OCI-LY1 (cell line): ENCODE results near the gene KCNT1.

ENCODE experiments used
- H2AFZ ChIP-seq: fragments of 200-600 bp; sonication (generic), shearing (Covaris generic); 2 replicates; pipeline ENCODE4 v1.6.0; 2014; ENCODE audit warnings: antibody characterized with exemption, mild to moderate bottlenecking, low read length
- H3F3A ChIP-seq: fragments of 200-600 bp; sonication (generic), shearing (Covaris generic); 2 replicates; pipeline ENCODE4 v1.6.0; 2014; ENCODE audit warnings: mild to moderate bottlenecking, antibody characterized with exemption, low read length, moderate library complexity; ENCODE audit not compliant: insufficient read depth
- H3K27ac ChIP-seq: fragments of 200-600 bp; sonication (generic); 2 replicates; pipeline ENCODE4 v1.5.1; 2014; ENCODE audit warnings: low read length, mixed run types, mild to moderate bottlenecking, low read depth; ENCODE audit not compliant: poor library complexity, severe bottlenecking
- H3K27me3 ChIP-seq: fragments of 200-600 bp; sonication (generic); 2 replicates; pipeline ENCODE4 v1.6.0; 2014; ENCODE audit warnings: antibody characterized with exemption, mild to moderate bottlenecking, low read length, moderate library complexity; ENCODE audit not compliant: insufficient read depth
- H3K36me3 ChIP-seq: fragments of 200-600 bp; sonication (generic); 2 replicates; pipeline ENCODE4 v1.6.1; 2014; ENCODE audit warnings: mild to moderate bottlenecking, antibody characterized with exemption, low read length, moderate library complexity, mixed read lengths; ENCODE audit not compliant: insufficient read depth
- H3K4me1 ChIP-seq: fragments of 200-600 bp; sonication (generic); 2 replicates; pipeline ENCODE4 v1.5.1; 2014; ENCODE audit warnings: mild to moderate bottlenecking, low read length, moderate library complexity; ENCODE audit not compliant: insufficient read depth, severe bottlenecking
- H3K4me2 ChIP-seq: fragments of 200-600 bp; sonication (generic), shearing (Covaris generic); 2 replicates; pipeline ENCODE4 v1.6.1; 2014; ENCODE audit warnings: low read length
- H3K4me3 ChIP-seq: fragments of 200-600 bp; sonication (generic); 2 replicates; pipeline ENCODE4 v1.5.1; 2014; ENCODE audit warnings: low read length, low read depth, mild to moderate bottlenecking, mixed read lengths; ENCODE audit not compliant: poor library complexity, severe bottlenecking
- H3K79me2 ChIP-seq: fragments of 200-600 bp; shearing (Covaris generic); 2 replicates; pipeline ENCODE4 v1.6.1; 2016; ENCODE audit warnings: mixed run types, low read length, mixed read lengths; ENCODE audit not compliant: insufficient read depth
- H3K9ac ChIP-seq: fragments of 200-600 bp; sonication (generic), shearing (Covaris generic); 2 replicates; pipeline ENCODE4 v1.6.1; 2014; ENCODE audit warnings: mild to moderate bottlenecking, low read length, mixed read lengths
- H3K9me2 ChIP-seq: fragments of 200-600 bp; sonication (generic), shearing (Covaris generic); 2 replicates; pipeline ENCODE4 v1.6.1; 2014; ENCODE audit warnings: low read depth, mild to moderate bottlenecking, low read length, mixed read lengths
- H3K9me3 ChIP-seq: fragments of 200-600 bp; shearing (Covaris generic); 2 replicates; pipeline ENCODE4 v1.6.1; 2014; ENCODE audit warnings: low read length, mixed read lengths
- H4K20me1 ChIP-seq: fragments of 200-600 bp; sonication (generic), shearing (Covaris generic); 2 replicates; pipeline ENCODE4 v1.6.0; 2016; ENCODE audit warnings: mild to moderate bottlenecking, low read length; ENCODE audit not compliant: insufficient read depth
- EZH2 ChIP-seq: fragments of 200-600 bp; sonication (generic), shearing (Covaris generic); IDR thresholded peaks from 2 replicates; pipeline ENCODE4 v1.8.0; 2017; ENCODE audit warnings: borderline replicate concordance, mixed run types, mild to moderate bottlenecking, antibody characterized with exemption, low read length, moderate library complexity, mixed read lengths
- TF ChIP-seq, protein P1 (sequence below): fragments of 200-600 bp; sonication (generic), shearing (Covaris generic); IDR thresholded peaks from 2 replicates; pipeline ENCODE4 v1.5.1; 2017; ENCODE audit warnings: mild to moderate bottlenecking, antibody characterized with exemption, low read length, moderate library complexity, mixed read lengths

Gene KCNT1

GRCh38 chr9:135664266-135664665 lies 37.7 kb upstream of the KCNT1 start:
- Histone ChIP-seq H4K20me1 (no peaks in the 10 kb centered on the region), H3K4me1 (no peaks in the 10 kb centered on the region), H3K27me3 (peaks cover 2% of the 10 kb centered on the region; the same call in 1 of the 2 replicates), H3K9me2 (no peaks in the 10 kb centered on the region), H2AFZ (no peak overlapping the region), H3K9ac (no peak overlapping the region), H3K79me2 (no peaks in the 10 kb centered on the region), H3K36me3 (no peaks in the 10 kb centered on the region), H3K4me3 (no peak overlapping the region), H3K27ac (no peak overlapping the region), H3K4me2 (no peak overlapping the region), H3K9me3 (no peaks in the 10 kb centered on the region), H3F3A (no peaks in the 10 kb centered on the region)
- no peak for TF ChIP-seq EZH2
- TF ChIP-seq, protein P1, sequence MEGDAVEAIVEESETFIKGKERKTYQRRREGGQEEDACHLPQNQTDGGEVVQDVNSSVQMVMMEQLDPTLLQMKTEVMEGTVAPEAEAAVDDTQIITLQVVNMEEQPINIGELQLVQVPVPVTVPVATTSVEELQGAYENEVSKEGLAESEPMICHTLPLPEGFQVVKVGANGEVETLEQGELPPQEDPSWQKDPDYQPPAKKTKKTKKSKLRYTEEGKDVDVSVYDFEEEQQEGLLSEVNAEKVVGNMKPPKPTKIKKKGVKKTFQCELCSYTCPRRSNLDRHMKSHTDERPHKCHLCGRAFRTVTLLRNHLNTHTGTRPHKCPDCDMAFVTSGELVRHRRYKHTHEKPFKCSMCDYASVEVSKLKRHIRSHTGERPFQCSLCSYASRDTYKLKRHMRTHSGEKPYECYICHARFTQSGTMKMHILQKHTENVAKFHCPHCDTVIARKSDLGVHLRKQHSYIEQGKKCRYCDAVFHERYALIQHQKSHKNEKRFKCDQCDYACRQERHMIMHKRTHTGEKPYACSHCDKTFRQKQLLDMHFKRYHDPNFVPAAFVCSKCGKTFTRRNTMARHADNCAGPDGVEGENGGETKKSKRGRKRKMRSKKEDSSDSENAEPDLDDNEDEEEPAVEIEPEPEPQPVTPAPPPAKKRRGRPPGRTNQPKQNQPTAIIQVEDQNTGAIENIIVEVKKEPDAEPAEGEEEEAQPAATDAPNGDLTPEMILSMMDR, result no peak

DNA sequence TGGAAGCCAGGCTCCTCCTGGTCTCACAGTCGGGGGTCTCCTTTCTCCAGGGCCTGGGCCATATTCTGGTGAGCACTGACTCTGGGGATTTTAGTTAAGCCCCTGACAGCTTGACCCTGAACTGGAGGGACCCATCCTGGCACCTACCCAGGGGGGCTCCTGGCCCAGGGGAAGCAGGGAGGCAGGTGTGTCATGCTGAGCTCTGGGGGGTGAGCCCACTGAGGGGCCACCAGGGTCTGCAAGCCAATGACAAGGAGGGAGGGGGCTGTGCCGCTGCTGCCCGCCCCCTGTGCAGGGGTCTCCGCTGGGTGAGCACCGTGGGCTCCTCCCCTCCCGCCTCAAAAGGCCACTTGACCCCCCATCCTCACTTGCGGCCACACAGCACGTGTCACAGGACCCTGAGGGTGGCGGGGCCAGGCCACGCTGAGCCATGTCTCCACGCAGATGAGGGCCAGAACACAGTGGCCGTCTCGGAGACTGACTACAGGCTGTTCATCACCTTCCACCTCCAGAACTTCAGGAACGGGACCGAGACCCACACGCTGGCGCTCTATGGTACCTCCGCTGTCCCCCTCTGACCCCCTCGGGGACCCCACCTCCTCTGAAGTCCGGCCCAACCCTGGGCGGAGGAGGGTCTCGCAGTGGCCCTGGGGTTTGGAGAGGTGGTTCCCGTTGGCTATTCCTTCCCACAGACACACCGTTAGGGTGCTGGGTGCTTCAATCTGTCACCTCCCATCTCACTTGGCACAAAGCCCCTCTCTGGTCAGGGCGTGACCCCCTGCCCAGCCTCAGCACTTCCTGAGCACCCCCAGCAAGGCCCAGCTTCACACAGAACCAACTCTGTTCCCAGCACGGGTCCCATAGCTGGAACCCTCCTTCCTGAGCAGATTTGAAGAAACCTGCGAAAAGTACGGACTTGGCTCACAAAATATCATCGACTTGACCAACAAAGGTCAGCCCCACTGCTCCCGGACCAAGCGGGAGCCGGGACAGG lies 36.9 kb upstream of the KCNT1 start:
- no peaks in the 10 kb centered on the region for H3F3A ChIP-seq
- H3K27ac ChIP-seq, result no peak overlapping the region
- no peaks in the 10 kb centered on the region for H3K4me1 ChIP-seq
- H3K4me3 ChIP-seq, result no peak overlapping the region
- H3K9me3 ChIP-seq, result no peaks in the 10 kb centered on the region
- no peaks in the 10 kb centered on the region for H4K20me1 ChIP-seq
- H3K9ac ChIP-seq, result no peak overlapping the region
- H3K9me2 ChIP-seq, result no peaks in the 10 kb centered on the region
- no peak overlapping the region for H2AFZ ChIP-seq
- no peak overlapping the region for H3K4me2 ChIP-seq
- no peaks in the 10 kb centered on the region for H3K79me2 ChIP-seq
- no peaks in the 10 kb centered on the region for H3K36me3 ChIP-seq
- TF ChIP-seq, protein P1, result no peak
- TF ChIP-seq EZH2, result no peak
- no peaks in the 10 kb centered on the region; the same call in 1 of the 2 replicates for H3K27me3 ChIP-seq

DNA sequence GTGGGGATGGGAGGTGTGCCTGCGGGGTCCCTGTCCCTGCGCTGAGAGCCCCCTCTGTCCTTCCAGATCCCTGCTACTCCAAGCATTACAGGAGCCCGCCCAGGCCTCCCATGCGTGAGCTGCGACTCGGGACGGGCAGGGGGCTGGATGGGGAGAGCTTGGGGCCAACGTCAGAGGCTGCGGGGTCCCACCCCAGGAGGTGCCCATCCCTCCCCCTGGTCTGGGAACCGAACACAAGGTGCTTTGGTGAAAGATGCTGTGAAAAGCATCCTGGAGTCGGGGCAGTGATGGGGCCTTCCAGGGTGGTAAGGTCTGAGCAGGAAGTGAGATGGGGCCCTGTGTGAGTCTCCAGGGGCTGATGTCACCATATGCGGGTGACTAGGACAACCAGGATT lies 36.2 kb upstream of the KCNT1 start:
- TF ChIP-seq, protein P1, result no peak
- no peak for TF ChIP-seq EZH2

More for the DNA sequence above, 36.2 kb upstream of the KCNT1 start:
- Histone ChIP-seq H3K27ac (no peak overlapping the region), H3K27me3 (no peaks in the 10 kb centered on the region; the same call in 1 of the 2 replicates), H3K9me3 (no peaks in the 10 kb centered on the region), H2AFZ (no peak overlapping the region), H3K79me2 (no peaks in the 10 kb centered on the region), H3K36me3 (no peaks in the 10 kb centered on the region), H3K9me2 (no peaks in the 10 kb centered on the region), H3K4me2 (no peak overlapping the region), H3K9ac (no peak overlapping the region), H3F3A (no peaks in the 10 kb centered on the region), H3K4me1 (no peaks in the 10 kb centered on the region), H4K20me1 (no peaks in the 10 kb centered on the region), H3K4me3 (no peak overlapping the region)
